ENCODE results near the gene SLC9A8. TPM values are rescaled to one million over a fixed set of nuclear protein-coding genes. Genes with fewer than 3 reads are reported as not detected.

Gene SLC9A8
- total and polyA plus RNA-seq, 2 donors (not counting 1 experiment from before 2014, with no cell fraction given) = 17.8 to 29.7 TPM

DNA sequence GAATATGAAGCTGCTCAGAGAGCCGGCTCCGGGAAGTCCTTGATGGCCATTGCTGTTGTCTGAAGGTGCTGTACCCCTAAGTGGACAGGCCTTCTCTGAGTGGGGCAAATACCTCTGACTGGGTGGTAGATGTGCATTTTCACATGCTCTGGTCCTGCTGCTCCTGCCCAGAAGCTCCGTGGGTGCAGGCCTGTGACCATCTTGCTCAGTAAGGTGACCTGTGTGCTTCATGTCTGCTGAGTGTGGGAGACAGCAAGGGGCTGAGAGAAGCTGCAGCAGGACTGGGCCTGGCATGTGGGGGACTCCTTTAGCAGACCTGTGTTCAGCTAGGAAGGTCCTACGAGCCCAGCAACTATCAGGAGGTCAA is 97.7 kb downstream of the SLC9A8 start:
- H3K9ac ChIP-seq (ENCODE audit: low read length) = no peak overlapping the region
- peaks cover 0 to 27% of the 10 kb centered on the region in 2 experiments for H3K36me3 ChIP-seq (replicated peaks in 1 of 2; ENCODE audit: control extremely low read depth in 1 of 2, control insufficient read depth in 1 of 2, extremely low read depth in 1 of 2, insufficient read depth in 2 of 2, low read length in 1 of 2)
- H3K4me1 ChIP-seq (ENCODE audit: control insufficient read depth in 2 of 2, insufficient read depth in 2 of 2, low read length in 2 of 2) = peaks cover 12 to 17% of the 10 kb centered on the region in 2 donors
- CTCF ChIA-PET = interaction anchor here (0.6 to 1.7 kb wide), 4 partner anchors 11 to 368 kb away, joined by 3 to 5 read pairs (median 4); no protein-coding TSS in a partner anchor
- H2AFZ ChIP-seq (ENCODE audit: insufficient read depth, low read depth, low read length, poor library complexity, severe bottlenecking) = no peak overlapping the region
- Mint-ChIP-seq H3K27ac (no peak overlapping the region), H3K4me1 (peaks cover 20% of the 10 kb centered on the region), H3K4me3 (no peak overlapping the region), H3K27me3 (no peaks in the 10 kb centered on the region), H3K9me3 (ENCODE audit: insufficient read depth) (no peaks in the 10 kb centered on the region)
- ATAC-seq (ENCODE audit: low read depth) (no peak), DNase-seq (no peak)
- H3K4me2 ChIP-seq (replicated peaks; ENCODE audit: low read depth, low read length, poor library complexity, severe bottlenecking) = no peak overlapping the region
- H3K79me2 ChIP-seq (ENCODE audit: control insufficient read depth, insufficient read depth, low read length) = peaks cover 70% of the 10 kb centered on the region
- H3K27ac ChIP-seq (ENCODE audit: low read length in 2 of 2) = no peak overlapping the region
- H4K20me1 ChIP-seq (ENCODE audit: control insufficient read depth, insufficient read depth, low read length, poor library complexity, severe bottlenecking) = peaks cover 24% of the 10 kb centered on the region
- H3K4me3 ChIP-seq (ENCODE audit: control extremely low read depth in 1 of 5, extremely low read depth in 1 of 5, insufficient read depth in 1 of 5, low read depth in 2 of 5, low read length in 4 of 5) = no peak overlapping the region
- POLR2A ChIA-PET = no interaction called here
- H3K9me3 ChIP-seq (ENCODE audit: control extremely low read depth in 1 of 3, control insufficient read depth in 2 of 3, insufficient read depth in 1 of 3, low read length in 2 of 3) = no peaks in the 10 kb centered on the region
- no peaks in the 10 kb centered on the region for H3K27me3 ChIP-seq (replicated peaks in 1 of 4; ENCODE audit: control extremely low read depth in 1 of 4, control insufficient read depth in 3 of 4, insufficient read depth in 4 of 4, low read length in 3 of 4)
- 93% methylated on average over 3 of the region's 4 CpGs for WGBS (ENCODE audit: insufficient coverage)
- intact Hi-C loops (cut with micrococcal nuclease) = loop anchor here (10.0 kb wide), 1 partner anchor 196 kb away; the partner anchor contains the start of gene B4GALT5
- no peak for TF ChIP-seq EZH2 (IDR thresholded peaks at IDR 0.05; ENCODE audit: borderline replicate concordance, insufficient read depth, low read depth, low read length, poor library complexity, severe bottlenecking)
- TF ChIP-seq CTCF (IDR thresholded peaks at IDR 0.05) = no peak

DNA sequence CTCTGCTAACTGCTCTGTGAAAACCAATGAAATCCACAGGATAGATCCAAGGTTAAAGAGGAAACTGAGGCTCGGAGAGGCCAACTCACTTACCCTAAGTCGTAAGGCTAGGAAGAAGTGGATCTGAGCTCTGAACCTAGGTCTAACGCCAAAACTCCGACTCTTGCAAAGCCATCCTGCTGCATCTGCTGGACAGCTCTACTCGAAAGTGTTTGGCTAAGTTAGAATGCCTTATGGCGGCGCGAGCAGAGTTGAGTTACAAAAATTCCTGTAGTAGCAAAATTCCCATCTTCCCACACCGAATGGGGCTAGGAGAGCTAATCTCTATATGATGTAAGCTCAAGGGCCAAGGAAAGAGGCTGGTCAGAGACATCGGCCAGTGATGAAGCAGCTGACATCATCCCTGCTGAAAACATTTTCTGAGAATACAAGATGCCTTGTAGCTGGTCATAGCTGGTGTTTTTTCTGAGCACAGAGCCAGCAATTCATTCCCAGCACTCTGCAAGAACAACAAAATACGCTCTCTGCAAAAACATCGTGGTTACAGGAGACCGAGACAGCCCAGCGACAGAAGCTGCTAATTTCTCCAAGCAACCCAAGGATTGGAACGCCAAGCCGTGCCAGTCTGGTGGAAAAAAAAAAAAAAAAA is 100.9 kb downstream of the SLC9A8 start:
- ATAC-seq (ENCODE audit: low read depth) = no peak
- Histone ChIP-seq H3K4me2 (replicated peaks; ENCODE audit: low read depth, low read length, poor library complexity, severe bottlenecking) (no peak overlapping the region), H3K9ac (ENCODE audit: low read length) (no peak overlapping the region), H2AFZ (ENCODE audit: insufficient read depth, low read depth, low read length, poor library complexity, severe bottlenecking) (no peak overlapping the region), H3K36me3 (replicated peaks in 1 of 2; ENCODE audit: control extremely low read depth in 1 of 2, control insufficient read depth in 1 of 2, extremely low read depth in 1 of 2, insufficient read depth in 2 of 2, low read length in 1 of 2) (peaks cover 0 to 1% of the 10 kb centered on the region in 2 experiments), H4K20me1 (ENCODE audit: control insufficient read depth, insufficient read depth, low read length, poor library complexity, severe bottlenecking) (peaks cover 17% of the 10 kb centered on the region), H3K27ac (ENCODE audit: low read length in 2 of 2) (no peak overlapping the region), H3K27me3 (replicated peaks in 1 of 4; ENCODE audit: control extremely low read depth in 1 of 4, control insufficient read depth in 3 of 4, insufficient read depth in 4 of 4, low read length in 3 of 4) (no peaks in the 10 kb centered on the region), H3K9me3 (ENCODE audit: control extremely low read depth in 1 of 3, control insufficient read depth in 2 of 3, insufficient read depth in 1 of 3, low read length in 2 of 3) (no peaks in the 10 kb centered on the region), H3K4me1 (ENCODE audit: control insufficient read depth in 2 of 2, insufficient read depth in 2 of 2, low read length in 2 of 2) (peaks cover 12 to 26% of the 10 kb centered on the region in 2 donors), H3K4me3 (ENCODE audit: control extremely low read depth in 1 of 5, extremely low read depth in 1 of 5, insufficient read depth in 1 of 5, low read depth in 2 of 5, low read length in 4 of 5) (no peak overlapping the region), H3K79me2 (ENCODE audit: control insufficient read depth, insufficient read depth, low read length) (peaks cover 73% of the 10 kb centered on the region)
- TF ChIP-seq CTCF (IDR thresholded peaks at IDR 0.05) = no peak
- CTCF ChIA-PET = interaction anchor here (0.7 to 2.3 kb wide), 9 partner anchors 12 to 303 kb away, joined by 3 to 7 read pairs (median 4); partner anchors contain the start of gene RNF114
- POLR2A ChIA-PET = no interaction called here
- Mint-ChIP-seq H3K27me3 (no peaks in the 10 kb centered on the region), H3K4me1 (peaks cover 31% of the 10 kb centered on the region), H3K9me3 (ENCODE audit: insufficient read depth) (no peaks in the 10 kb centered on the region), H3K27ac (no peak overlapping the region), H3K4me3 (peak overlapping the region; percentile 56)
- 99% methylated on average over 11 of the region's 16 CpGs for WGBS (ENCODE audit: insufficient coverage)
- intact Hi-C loops (cut with micrococcal nuclease) = loop anchor here (2.0 to 10.0 kb wide), 3 partner anchors 199 to 817 kb away; partner anchors contain the start of genes B4GALT5, PARD6B and UBE2V1
- DNase-seq = no peak

Data from B cell (primary cell).